Bronchial epithelial cell (primary cell): ENCODE measurements around the gene AGAP3. TPM values are rescaled to one million over a fixed set of nuclear protein-coding genes. Genes with fewer than 3 reads are reported as not detected.

ENCODE experiments used
- DNase-seq: peaks from one replicate; pipeline ENCODE4 v3.0.0-alpha.2; 2010; ENCODE audit warnings: low read depth
- FAIRE-seq: peaks from 2 replicates; lab custom pipeline; 2011; peaks lifted over from hg19 to GRCh38; lab: Jason Lieb, UNC
- H3K27me3 ChIP-seq: 2 replicates; pipeline ENCODE4 v1.5.1; 2011; ENCODE audit warnings: low read length; ENCODE audit not compliant: control insufficient read depth, insufficient read depth
- H3K36me3 ChIP-seq: 2 replicates; pipeline ENCODE4 v1.5.1; 2011; ENCODE audit warnings: low read length; ENCODE audit not compliant: control insufficient read depth, insufficient read depth
- H3K4me3 ChIP-seq: 2 replicates; pipeline ENCODE4 v1.5.1; 2011; ENCODE audit warnings: mild to moderate bottlenecking, low read depth, low read length, control low read depth
- CTCF ChIP-seq: IDR thresholded peaks from 2 replicates; pipeline ENCODE4 v1.5.1; 2011; ENCODE audit warnings: mild to moderate bottlenecking, moderate library complexity, low read length, control low read depth, inconsistent platforms; ENCODE audit not compliant: insufficient read depth, severe bottlenecking
- total RNA-seq: library from RNA; depleted of rRNA; stranded (reverse); fragments of >200 nt; gene quantifications from 2 replicates; pipeline ENCODE4 v1.2.1, GENCODE V29; 2014

Gene AGAP3
- total RNA-seq, 1 donor from 2014 or later, result 52.7 TPM

GRCh38 chr7:151126491-151127137, 40.3 kb downstream of the AGAP3 start:
- Histone ChIP-seq H3K4me3 (no peak overlapping the region), H3K36me3 (peaks cover 58% of the 10 kb centered on the region), H3K27me3 (no peaks in the 10 kb centered on the region)
- DNase-seq, result no peak
- no peak for TF ChIP-seq CTCF
- no peak for FAIRE-seq

GRCh38 chr7:151128144-151128543, 41.9 kb downstream of the AGAP3 start:
- no peak overlapping the region for H3K4me3 ChIP-seq
- FAIRE-seq (no peak), DNase-seq (no peak)
- H3K36me3 ChIP-seq, result peaks cover 68% of the 10 kb centered on the region
- no peaks in the 10 kb centered on the region for H3K27me3 ChIP-seq
- TF ChIP-seq CTCF, result no peak

- TF ChIP-seq CTCF, result no peak
- Histone ChIP-seq H3K4me3 (no peak overlapping the region), H3K36me3 (peaks cover 68% of the 10 kb centered on the region), H3K27me3 (no peaks in the 10 kb centered on the region)
- DNase-seq, result no peak
- no peak for FAIRE-seq
Observed at GRCh38 chr7:151128716-151129115, 42.4 kb downstream of the AGAP3 start.

- Histone ChIP-seq H3K36me3 (peaks cover 69% of the 10 kb centered on the region), H3K4me3 (no peak overlapping the region), H3K27me3 (no peaks in the 10 kb centered on the region)
- TF ChIP-seq CTCF, result no peak
- FAIRE-seq, result no peak
- no peak for DNase-seq
Observed at GRCh38 chr7:151129117-151129959, 43.1 kb downstream of the AGAP3 start.

- no peak for FAIRE-seq
- H3K27me3 ChIP-seq, result no peaks in the 10 kb centered on the region
- no peak overlapping the region for H3K4me3 ChIP-seq
- DNase-seq, result no peak
- H3K36me3 ChIP-seq, result peaks cover 67% of the 10 kb centered on the region
- no peak for TF ChIP-seq CTCF
Observed at GRCh38 chr7:151129960-151130591, 43.8 kb downstream of the AGAP3 start.
